ENCODE results near the gene PER3. TPM values are rescaled to one million over a fixed set of nuclear protein-coding genes. Genes with fewer than 3 reads are reported as not detected.

The PER3 gene
- total RNA-seq, 1 experiment from 2014 or later, result 9.0 TPM

- Histone ChIP-seq H3K18ac (ENCODE audit: insufficient read length, low read depth, low read length) (no peak within 1 kb of the TSS), H3K9me3 (ENCODE audit: control insufficient read depth, low read depth, low read length) (no peaks in the 10 kb centered on the region), H3K23me2 (ENCODE audit: insufficient read length, low read depth, low read length, poor library complexity, severe bottlenecking) (peaks cover 7% of the 10 kb centered on the region), H3K4ac (ENCODE audit: low read depth, low read length) (no peak within 1 kb of the TSS), H4K5ac (ENCODE audit: insufficient read length, low read depth, low read length) (no peak within 1 kb of the TSS), H2AFZ (ENCODE audit: low read length) (no peak within 1 kb of the TSS), H2BK20ac (ENCODE audit: low read depth, low read length, poor library complexity, severe bottlenecking) (no peak within 1 kb of the TSS), H3K4me1 (ENCODE audit: insufficient read depth, low read length) (peaks cover 3% of the 10 kb centered on the region; the same call in 1 of the 2 replicates), H2BK5ac (ENCODE audit: insufficient read length, low read length) (no peak within 1 kb of the TSS), H3K79me2 (ENCODE audit: insufficient read depth, low read length) (peaks cover 3% of the 10 kb centered on the region; the same call in 1 of the 2 replicates), H3K4me2 (ENCODE audit: insufficient read depth, insufficient read length, low read length) (peak within 1 kb of the TSS; percentile 87), H3K14ac (ENCODE audit: insufficient read depth, low read length) (0 out of 2 replicates have a peak within 1 kb of the TSS, but pooled peaks have one; percentile 62), H3K27me3 (ENCODE audit: insufficient read depth, low read length) (no peaks in the 10 kb centered on the region), H3K9ac (ENCODE audit: extremely low read depth, insufficient read length, low read length) (peak within 1 kb of the TSS; percentile 73), H3K56ac (ENCODE audit: insufficient read length, low read depth, low read length) (no peak within 1 kb of the TSS), H3K79me1 (ENCODE audit: insufficient read depth, low read depth, low read length, poor library complexity, severe bottlenecking) (peaks cover 5% of the 10 kb centered on the region), H4K8ac (replicated peaks; ENCODE audit: insufficient read length, low read depth, low read length) (no peak within 1 kb of the TSS), H3T11ph (ENCODE audit: low read length) (no peak within 1 kb of the TSS), H2AK5ac (ENCODE audit: insufficient read length, low read length) (no peak within 1 kb of the TSS), H4K20me1 (ENCODE audit: control insufficient read depth, insufficient read depth, insufficient read length) (no peaks in the 10 kb centered on the region), H3K27ac (ENCODE audit: insufficient read length, low read depth, low read length) (no peak within 1 kb of the TSS), H2BK15ac (ENCODE audit: low read depth, low read length) (no peak within 1 kb of the TSS), H2BK12ac (ENCODE audit: insufficient read length, low read depth, low read length) (no peak within 1 kb of the TSS), H3K23ac (ENCODE audit: insufficient read length, low read depth, low read length) (no peak within 1 kb of the TSS), H2BK120ac (ENCODE audit: low read depth, low read length, poor library complexity, severe bottlenecking) (no peak within 1 kb of the TSS), H4K91ac (ENCODE audit: insufficient read length, low read depth, low read length) (no peak within 1 kb of the TSS)
- H3K27ac Mint-ChIP-seq, result peak within 1 kb of the TSS; percentile 64 to 92 (median 79); a peak in 4 of 7 replicates
- H3K9me3 Mint-ChIP-seq, result no peaks in the 10 kb centered on the region; a peak in 1 of 5 replicates
- peaks cover 12 to 23% (median 23%) of the 10 kb centered on the region in 3 experiments; a peak in 6 of 7 replicates for H3K36me3 Mint-ChIP-seq (ENCODE audit: insufficient read depth in 1 of 3, low read depth in 3 of 3)
- H3K4me3 Mint-ChIP-seq, result peak within 1 kb of the TSS; percentile 81 to 90
- WGBS (ENCODE audit: extremely low coverage, insufficient read length, low lambda C conversion rate), result no CpG with 5 or more reads among the region's 97 CpGs
- DNase-seq, result peak; percentile 91
- no peaks in the 10 kb centered on the region for H3K27me3 Mint-ChIP-seq (ENCODE audit: low read depth)
- peaks cover 10 to 14% of the 10 kb centered on the region in 2 experiments for H3K4me1 Mint-ChIP-seq
- no peak for TF ChIP-seq CTCF (conservative IDR thresholded peaks at IDR 0.05)
Measured at GRCh38 chr1:7770997-7771822, 12.9 kb upstream of the PER3 start, which contains the start of gene VAMP3. TSS of gene VAMP3 (plus strand) at chr1:7771296. CDS start at chr1:7771384, 88 bp downstream.

All from H9 (cell line).